GM18858 (cell line): ENCODE results near the gene FADS6.

Source experiments
- ATAC-seq: cut with Tn5 transposase; IDR thresholded peaks from one replicate; pipeline ENCODE4 v1.9.1; 2021; ENCODE audit not compliant: unreplicated experiment

The FADS6 gene

DNA sequence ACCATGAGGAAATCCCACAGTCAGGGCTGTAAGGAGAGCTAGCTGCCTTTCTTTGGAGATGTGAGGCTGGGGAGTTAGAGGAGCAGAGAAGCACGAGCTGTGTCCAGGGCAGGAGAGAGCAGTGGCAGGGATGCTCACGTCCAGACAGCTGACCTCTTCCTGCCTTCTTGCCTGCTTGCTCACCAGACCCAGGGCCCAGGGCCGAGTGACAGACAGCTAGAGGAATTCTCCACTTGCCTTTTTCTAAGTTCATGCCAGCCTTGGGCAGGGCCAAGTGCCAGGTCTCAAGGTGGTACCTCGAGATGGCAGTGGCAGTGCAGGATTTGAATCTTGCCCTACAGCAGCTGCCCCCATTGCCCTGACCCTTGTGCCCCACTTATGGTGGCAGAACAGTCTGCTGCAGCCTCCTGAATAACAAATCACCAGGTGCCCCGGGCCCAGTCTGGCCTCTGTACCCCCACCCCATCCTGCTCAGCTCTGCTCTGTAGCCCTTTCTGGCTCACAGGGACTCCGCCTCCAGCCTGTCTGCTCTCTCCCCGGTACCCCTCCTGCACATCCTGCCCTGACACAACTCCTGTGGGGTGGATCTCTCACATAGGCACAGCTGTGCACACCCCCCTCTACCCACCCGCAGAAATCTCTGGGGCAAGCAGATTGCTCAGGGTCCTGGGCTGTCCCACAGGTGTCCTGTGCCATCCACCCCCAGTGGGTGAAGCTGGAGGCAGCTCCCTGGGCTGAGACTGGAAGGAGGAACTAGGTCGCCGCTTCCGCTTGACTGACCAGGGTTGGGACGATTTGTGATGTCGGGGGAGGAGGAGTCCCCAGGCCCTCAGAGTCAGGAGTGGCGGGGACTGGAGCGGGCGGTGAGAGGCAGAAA is 59.7 kb downstream of the FADS6 start:
- ATAC-seq = no peak

DNA sequence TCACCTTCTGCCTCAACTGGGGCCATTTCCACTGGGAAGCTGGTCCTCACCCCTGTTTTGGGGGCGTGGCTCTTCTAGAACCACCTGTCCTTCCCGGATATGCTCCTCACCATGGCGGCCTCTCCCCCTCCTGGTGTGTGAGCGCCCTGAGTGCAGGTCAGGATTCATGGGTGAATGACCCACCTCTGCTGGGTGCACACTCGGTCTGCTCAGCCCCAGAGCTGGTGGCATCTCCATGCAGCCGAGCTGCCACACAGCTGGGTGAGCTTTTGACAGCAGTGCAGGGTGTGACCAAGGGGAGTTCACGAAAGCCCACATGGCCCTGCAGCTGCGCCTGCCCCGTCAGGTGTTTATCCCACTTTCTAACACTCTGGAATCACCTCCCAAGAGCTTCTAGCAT is 61.0 kb downstream of the FADS6 start:
- ATAC-seq = no peak

DNA sequence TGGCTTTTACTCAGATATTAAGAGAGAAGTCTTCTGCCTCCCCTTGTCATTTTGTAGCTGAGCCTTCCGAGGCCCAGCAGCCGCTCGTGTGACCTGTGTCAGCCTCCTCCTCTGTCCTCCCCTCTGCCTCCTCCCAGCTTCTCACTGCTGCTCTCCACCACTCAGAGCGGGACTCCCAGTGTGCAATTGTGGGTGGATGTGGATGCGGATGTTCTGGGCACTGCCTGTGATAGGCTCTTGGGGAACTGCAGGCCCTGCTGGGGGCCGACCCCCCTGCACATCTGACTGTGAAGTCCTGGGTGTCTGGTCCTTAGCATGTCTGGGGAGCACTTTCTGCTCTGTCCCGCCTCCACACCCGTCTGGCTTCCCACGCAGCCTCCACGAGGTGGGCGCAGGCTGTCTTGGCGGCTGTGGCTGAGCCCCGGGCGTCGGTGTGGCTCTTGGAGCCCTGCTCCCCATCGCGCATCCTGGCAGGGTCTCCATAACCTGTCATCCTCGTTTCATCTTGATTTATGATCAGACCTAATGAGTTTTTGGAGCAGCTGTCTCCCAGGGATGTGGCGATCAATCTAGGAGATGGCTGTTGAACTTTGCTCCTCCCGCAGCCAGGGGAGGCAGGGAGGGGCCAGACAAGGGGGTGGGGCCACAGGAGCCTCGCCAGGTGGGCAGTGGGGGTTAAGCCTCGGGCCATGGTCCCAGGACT is 61.8 kb downstream of the FADS6 start:
- ATAC-seq = no peak

DNA sequence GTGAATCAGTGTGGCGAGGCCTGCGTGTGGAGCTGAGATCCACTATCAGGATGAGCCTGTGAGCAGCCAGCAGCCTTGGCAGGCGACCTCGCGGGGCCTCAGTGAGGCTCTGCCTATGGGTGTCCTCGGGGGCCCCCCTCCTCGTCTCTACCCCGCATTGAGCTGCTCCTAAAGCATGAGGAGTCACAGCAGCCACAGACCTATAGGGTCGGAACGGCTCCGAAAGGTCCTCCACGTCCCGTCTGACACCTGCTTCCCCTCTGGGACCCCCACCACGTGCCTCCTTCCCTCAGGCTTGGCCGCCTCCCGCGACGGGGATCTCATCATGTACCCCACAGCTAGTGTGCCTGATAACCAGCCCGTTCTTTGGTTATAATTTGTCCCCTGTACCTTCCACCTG is 62.6 kb downstream of the FADS6 start:
- ATAC-seq = no peak

DNA sequence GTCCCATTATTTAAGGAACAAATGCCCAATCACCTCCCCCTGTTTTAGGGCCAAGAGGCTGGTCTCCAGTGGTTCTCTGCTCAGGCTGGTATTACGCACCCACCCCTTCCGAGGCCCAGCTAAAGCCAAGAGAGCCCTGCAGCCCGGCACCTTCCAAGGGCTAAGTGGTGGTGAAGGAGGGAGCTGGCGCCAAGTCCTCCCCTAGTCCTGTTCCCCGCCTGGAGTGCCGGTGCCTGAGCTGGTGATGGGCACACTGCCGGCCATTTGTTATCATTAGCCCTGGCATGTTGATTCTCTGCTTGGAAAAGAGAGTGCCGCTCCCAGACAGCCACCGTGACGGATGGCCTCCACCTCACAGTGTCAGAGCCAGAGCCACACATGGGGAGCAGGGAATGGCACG is 65.6 kb downstream of the FADS6 start:
- no peak for ATAC-seq
